ENCODE measurements around the gene KRTAP3-3. TPM values are rescaled to one million over a fixed set of nuclear protein-coding genes. Genes with fewer than 3 reads are reported as not detected.

KRTAP3-3 gene
- total and polyA plus RNA-seq, 8 donors = not detected

DNA sequence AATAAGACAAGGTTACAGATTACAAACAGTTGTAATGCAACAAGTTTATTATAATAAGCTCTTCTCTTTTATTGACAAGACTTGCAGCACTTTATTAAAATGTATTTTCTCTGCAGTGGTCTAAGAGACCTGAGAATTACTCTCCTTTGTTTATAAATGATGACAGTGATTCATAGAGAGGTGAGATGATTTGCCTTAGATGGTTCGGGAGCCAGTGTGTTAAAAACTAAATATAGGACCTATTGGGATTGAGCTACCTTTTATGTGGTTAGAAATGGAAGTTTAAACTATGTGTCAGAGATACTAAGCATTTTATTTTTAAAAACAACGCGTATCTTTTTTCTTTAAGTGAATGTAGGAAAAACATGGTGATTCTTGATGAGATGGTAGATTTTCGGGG is 2.9 kb upstream of the KRTAP3-3 start:
- no peak overlapping the region for H3K4me3 ChIP-seq
- H3K27ac ChIP-seq = no peak overlapping the region
- intact Hi-C loops (cut with DNase I) = no loop called here
- TF ChIP-seq, protein P1, sequence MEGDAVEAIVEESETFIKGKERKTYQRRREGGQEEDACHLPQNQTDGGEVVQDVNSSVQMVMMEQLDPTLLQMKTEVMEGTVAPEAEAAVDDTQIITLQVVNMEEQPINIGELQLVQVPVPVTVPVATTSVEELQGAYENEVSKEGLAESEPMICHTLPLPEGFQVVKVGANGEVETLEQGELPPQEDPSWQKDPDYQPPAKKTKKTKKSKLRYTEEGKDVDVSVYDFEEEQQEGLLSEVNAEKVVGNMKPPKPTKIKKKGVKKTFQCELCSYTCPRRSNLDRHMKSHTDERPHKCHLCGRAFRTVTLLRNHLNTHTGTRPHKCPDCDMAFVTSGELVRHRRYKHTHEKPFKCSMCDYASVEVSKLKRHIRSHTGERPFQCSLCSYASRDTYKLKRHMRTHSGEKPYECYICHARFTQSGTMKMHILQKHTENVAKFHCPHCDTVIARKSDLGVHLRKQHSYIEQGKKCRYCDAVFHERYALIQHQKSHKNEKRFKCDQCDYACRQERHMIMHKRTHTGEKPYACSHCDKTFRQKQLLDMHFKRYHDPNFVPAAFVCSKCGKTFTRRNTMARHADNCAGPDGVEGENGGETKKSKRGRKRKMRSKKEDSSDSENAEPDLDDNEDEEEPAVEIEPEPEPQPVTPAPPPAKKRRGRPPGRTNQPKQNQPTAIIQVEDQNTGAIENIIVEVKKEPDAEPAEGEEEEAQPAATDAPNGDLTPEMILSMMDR (IDR thresholded peaks at IDR 0.05) = no peak
- ATAC-seq (no peak), DNase-seq (no peak)
- H3K27me3 ChIP-seq = peaks cover 0 to 62% of the 10 kb centered on the region in 2 donors
- H3K36me3 ChIP-seq = no peaks in the 10 kb centered on the region
- no peaks in the 10 kb centered on the region for H3K4me1 ChIP-seq
- H3K9me3 ChIP-seq = no peaks in the 10 kb centered on the region

- H3K4me3 ChIP-seq = no peak overlapping the region
- H3K4me1 ChIP-seq = no peaks in the 10 kb centered on the region
- H3K36me3 ChIP-seq = no peaks in the 10 kb centered on the region
- DNase-seq = no peak
- intact Hi-C loops (cut with DNase I) = no loop called here
- TF ChIP-seq, protein P1 (IDR thresholded peaks at IDR 0.05) = no peak
- no peak for ATAC-seq
- H3K27ac ChIP-seq = no peak overlapping the region
- no peaks in the 10 kb centered on the region for H3K9me3 ChIP-seq
- H3K27me3 ChIP-seq = peaks cover 0 to 66% of the 10 kb centered on the region in 2 donors
These were observed 1.2 kb upstream of the KRTAP3-3 start for GRCh38 chr17:40995116-40995515.

GRCh38 chr17:40993084-40993483 is 880 bp downstream of the KRTAP3-3 start:
- Histone ChIP-seq H3K4me1 (no peaks in the 10 kb centered on the region), H3K4me3 (no peak overlapping the region), H3K27ac (no peak overlapping the region), H3K27me3 (peaks cover 0 to 52% of the 10 kb centered on the region in 2 donors), H3K36me3 (no peaks in the 10 kb centered on the region), H3K9me3 (no peaks in the 10 kb centered on the region)
- TF ChIP-seq, protein P1 (IDR thresholded peaks at IDR 0.05) = no peak
- ATAC-seq (no peak), DNase-seq (no peak)
- intact Hi-C loops (cut with DNase I) = no loop called here

- Histone ChIP-seq H3K4me3 (no peak overlapping the region), H3K4me1 (no peaks in the 10 kb centered on the region), H3K27me3 (peaks cover 0 to 51% of the 10 kb centered on the region in 2 donors), H3K9me3 (no peaks in the 10 kb centered on the region), H3K27ac (no peak overlapping the region), H3K36me3 (no peaks in the 10 kb centered on the region)
- ATAC-seq (no peak), DNase-seq (no peak)
- intact Hi-C loops (cut with DNase I) = no loop called here
- TF ChIP-seq, protein P1 (IDR thresholded peaks at IDR 0.05) = no peak
These were observed 1.3 kb downstream of the KRTAP3-3 start for GRCh38 chr17:40992666-40993065.

DNA sequence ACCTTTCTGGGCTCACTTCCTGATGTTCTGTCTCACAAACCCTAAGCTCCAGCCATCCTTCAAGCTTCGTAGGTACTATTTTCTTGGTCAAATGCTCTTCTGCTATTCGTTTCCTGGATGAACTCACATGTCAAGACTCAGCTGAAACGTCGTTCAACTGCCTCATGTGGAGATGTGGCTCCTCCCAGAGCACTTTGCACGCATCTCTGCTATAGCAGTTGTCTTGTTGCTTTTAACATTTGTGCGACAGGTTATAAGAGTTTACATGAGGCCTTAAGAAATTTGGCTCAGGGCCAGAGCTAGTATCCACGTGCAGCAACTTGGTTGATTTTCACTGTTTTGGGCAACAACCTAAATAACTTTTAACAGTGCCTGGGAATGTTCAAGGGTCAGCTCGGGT is 7.0 kb downstream of the KRTAP3-3 start:
- Histone ChIP-seq H3K4me1 (no peaks in the 10 kb centered on the region), H3K9me3 (no peaks in the 10 kb centered on the region), H3K27me3 (peaks cover 0 to 18% of the 10 kb centered on the region in 2 donors), H3K4me3 (no peak overlapping the region), H3K27ac (no peak overlapping the region), H3K36me3 (no peaks in the 10 kb centered on the region)
- intact Hi-C loops (cut with DNase I) = no loop called here
- TF ChIP-seq, protein P1 (IDR thresholded peaks at IDR 0.05) = no peak
- DNase-seq (no peak), ATAC-seq (no peak)

All from left lung (tissue), 10 donors.